Neural cell (in vitro differentiated cells): Measurements from ENCODE around the gene TSEN2.

Experiments used
- EZH2 ChIP-seq: fragments of 200-600, 300-800 bp; shearing (Covaris generic), sonication (generic); IDR thresholded peaks from 2 replicates; pipeline ENCODE4 v1.6.1; 2014; ENCODE audit warnings: antibody characterized with exemption, low read length, borderline replicate concordance, mild to moderate bottlenecking; ENCODE audit not compliant: insufficient read depth, poor library complexity, severe bottlenecking
- MXI1 ChIP-seq: fragments of 450-650 bp; conservative IDR thresholded peaks from 2 replicates; pipeline ENCODE4 v1.6.1; 2014; ENCODE audit warnings: antibody characterized with exemption, mild to moderate bottlenecking; ENCODE audit not compliant: poor library complexity, severe bottlenecking
- POLR2AphosphoS5 ChIP-seq: IDR thresholded peaks from 2 replicates; pipeline ENCODE4 v1.6.1; 2012
- SMC3 ChIP-seq: fragments of 450-650 bp; conservative IDR thresholded peaks from 2 replicates; pipeline ENCODE4 v1.6.1; 2014; ENCODE audit warnings: antibody characterized with exemption, mild to moderate bottlenecking, moderate library complexity; ENCODE audit not compliant: poor library complexity
- TF ChIP-seq, protein P1 (sequence below): fragments of 450-650 bp; IDR thresholded peaks from 2 replicates; pipeline ENCODE4 v1.5.1; 2014; ENCODE audit warnings: antibody characterized with exemption, mild to moderate bottlenecking, moderate library complexity; ENCODE audit not compliant: poor library complexity, severe bottlenecking
- TF ChIP-seq, protein P2 (sequence below): IDR thresholded peaks from 2 replicates; pipeline ENCODE4 v1.6.1; 2012; ENCODE audit warnings: borderline replicate concordance

DNA sequence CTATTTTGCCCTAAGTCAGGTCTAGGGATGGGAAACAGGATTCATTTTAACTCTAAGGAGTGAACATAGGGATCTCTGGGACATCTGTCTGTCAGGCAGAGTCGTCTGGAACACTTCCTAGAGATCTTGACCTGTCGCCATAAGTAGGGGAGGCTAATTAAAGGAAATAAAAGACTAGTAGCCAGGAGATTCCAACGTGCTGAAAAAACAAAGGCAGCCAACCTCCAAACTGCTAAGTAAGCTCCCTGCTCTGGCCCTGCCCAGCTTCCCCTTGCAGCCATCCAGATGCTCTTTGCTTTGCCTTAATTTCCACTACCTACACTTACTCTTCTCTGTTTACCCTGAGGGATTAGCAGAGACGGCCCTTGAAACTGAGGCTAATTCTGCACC is 18.4 kb upstream of the TSEN2 start:
- TF ChIP-seq, protein P1, sequence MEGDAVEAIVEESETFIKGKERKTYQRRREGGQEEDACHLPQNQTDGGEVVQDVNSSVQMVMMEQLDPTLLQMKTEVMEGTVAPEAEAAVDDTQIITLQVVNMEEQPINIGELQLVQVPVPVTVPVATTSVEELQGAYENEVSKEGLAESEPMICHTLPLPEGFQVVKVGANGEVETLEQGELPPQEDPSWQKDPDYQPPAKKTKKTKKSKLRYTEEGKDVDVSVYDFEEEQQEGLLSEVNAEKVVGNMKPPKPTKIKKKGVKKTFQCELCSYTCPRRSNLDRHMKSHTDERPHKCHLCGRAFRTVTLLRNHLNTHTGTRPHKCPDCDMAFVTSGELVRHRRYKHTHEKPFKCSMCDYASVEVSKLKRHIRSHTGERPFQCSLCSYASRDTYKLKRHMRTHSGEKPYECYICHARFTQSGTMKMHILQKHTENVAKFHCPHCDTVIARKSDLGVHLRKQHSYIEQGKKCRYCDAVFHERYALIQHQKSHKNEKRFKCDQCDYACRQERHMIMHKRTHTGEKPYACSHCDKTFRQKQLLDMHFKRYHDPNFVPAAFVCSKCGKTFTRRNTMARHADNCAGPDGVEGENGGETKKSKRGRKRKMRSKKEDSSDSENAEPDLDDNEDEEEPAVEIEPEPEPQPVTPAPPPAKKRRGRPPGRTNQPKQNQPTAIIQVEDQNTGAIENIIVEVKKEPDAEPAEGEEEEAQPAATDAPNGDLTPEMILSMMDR, result no peak
- TF ChIP-seq EZH2 (no peak), SMC3 (no peak), POLR2AphosphoS5 (no peak), MXI1 (no peak)
- TF ChIP-seq, protein P2, sequence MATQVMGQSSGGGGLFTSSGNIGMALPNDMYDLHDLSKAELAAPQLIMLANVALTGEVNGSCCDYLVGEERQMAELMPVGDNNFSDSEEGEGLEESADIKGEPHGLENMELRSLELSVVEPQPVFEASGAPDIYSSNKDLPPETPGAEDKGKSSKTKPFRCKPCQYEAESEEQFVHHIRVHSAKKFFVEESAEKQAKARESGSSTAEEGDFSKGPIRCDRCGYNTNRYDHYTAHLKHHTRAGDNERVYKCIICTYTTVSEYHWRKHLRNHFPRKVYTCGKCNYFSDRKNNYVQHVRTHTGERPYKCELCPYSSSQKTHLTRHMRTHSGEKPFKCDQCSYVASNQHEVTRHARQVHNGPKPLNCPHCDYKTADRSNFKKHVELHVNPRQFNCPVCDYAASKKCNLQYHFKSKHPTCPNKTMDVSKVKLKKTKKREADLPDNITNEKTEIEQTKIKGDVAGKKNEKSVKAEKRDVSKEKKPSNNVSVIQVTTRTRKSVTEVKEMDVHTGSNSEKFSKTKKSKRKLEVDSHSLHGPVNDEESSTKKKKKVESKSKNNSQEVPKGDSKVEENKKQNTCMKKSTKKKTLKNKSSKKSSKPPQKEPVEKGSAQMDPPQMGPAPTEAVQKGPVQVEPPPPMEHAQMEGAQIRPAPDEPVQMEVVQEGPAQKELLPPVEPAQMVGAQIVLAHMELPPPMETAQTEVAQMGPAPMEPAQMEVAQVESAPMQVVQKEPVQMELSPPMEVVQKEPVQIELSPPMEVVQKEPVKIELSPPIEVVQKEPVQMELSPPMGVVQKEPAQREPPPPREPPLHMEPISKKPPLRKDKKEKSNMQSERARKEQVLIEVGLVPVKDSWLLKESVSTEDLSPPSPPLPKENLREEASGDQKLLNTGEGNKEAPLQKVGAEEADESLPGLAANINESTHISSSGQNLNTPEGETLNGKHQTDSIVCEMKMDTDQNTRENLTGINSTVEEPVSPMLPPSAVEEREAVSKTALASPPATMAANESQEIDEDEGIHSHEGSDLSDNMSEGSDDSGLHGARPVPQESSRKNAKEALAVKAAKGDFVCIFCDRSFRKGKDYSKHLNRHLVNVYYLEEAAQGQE, result no peak
